Measurements from ENCODE around the gene HOXB9.

The HOXB9 gene

DNA sequence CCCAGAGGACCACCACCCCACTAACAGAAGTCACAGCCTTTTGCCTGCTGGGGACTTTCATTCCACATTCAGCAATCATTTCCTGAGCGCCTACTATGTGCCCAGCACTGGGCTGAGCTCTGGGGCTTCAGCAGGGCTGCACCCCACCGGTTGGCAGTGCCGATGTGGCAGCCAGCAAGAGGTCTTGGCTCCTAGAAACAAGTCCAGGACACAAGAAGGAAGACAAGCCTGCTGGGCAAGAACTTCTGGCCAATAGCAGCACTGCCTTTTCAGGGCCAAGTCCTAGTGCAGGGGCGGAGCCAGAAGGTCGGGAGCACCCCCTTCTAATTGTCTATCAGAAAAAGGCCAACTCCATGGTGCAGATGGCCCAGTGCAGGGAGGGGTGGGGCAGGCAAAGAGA lies 13.0 kb upstream of the HOXB9 start:
- DNase-seq (ENCODE audit: low spot score): no peak

DNA sequence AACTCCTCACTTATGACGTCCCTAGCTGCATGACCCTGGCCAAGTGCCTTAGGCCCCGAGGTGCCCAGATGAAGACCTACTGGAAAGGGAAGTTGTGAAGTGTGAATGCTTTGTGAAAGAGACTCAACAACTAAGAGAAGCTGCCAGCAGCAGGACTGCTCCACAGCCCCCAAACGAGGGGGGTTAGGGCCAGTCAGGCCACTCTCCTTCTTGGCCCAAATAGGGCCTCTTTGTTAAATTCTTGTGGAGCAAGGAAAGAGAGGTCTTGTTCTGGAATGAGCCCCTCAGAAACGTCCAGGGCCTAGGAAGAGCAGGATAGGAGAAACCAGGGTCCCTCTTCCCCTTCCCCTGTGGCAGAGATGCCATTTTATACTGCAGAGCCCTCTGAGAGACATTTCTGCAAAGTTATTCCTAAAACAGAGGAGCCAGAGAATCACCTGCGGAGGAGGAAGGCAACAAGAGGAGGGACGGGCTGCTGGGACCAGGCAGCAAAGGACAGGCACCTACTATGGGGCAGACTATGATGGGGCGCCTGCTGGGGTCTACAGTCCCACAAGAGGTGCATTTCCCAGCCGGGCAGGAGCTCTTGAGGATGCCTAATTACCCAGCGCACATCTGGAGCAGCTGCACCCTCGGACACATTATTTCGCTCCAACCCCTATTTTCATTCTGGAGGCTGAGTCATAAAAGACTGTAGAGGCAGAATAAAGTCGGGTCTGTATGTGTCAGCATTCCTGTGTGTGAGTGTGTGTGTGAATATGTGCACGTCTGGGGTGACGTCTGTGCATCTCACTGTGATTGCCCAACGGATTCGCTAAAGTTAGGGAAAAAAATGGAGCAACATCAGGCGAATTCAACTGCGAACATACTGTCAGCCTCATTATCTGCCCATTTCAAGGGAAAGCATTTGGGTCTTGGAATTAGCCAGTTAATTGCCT lies 11.4 kb upstream of the HOXB9 start:
- DNase-seq (ENCODE audit: low spot score): peak; percentile 90

DNA sequence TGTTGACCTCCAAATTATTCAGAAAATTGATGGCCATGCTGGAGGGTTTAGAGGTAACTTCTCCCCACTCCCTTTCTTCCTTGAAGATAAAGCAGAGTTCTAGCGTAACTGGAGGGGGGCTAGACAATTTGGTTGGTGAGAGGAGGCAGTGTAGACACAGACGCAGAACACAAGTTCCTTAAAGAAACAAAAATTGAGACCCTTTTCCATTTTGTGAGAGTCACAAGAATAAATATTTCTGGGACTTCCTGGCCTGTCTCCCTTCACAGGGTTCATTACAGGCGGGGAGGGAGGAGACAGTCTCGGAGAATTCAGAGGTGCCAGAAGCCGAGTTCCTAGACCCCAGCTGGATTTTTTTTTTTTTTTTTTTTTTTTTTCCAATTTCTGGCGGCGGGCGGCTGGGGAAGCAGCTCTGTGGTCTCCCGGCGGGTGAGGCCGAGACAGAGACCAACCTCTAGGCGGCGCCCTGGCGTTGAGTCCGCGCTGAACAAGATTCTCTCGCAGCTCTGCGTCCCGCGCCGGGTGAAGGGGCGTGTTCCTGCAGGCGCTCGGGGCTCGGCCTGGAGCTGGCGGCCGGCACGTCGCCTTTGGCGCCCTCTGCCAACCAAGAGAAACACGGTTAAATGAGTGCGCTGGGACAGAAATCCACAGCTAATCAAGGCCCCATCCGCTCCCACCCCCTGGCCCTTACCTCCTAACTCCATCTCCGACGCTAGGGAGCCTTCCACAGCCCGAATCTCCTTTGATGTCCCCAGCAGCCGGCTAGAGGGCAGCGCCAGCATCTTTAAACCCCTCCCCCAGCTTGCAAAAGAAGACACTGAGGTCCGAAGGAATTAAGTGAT lies 10.2 kb upstream of the HOXB9 start:
- peak; percentile 83 for DNase-seq (ENCODE audit: low spot score)

DNA sequence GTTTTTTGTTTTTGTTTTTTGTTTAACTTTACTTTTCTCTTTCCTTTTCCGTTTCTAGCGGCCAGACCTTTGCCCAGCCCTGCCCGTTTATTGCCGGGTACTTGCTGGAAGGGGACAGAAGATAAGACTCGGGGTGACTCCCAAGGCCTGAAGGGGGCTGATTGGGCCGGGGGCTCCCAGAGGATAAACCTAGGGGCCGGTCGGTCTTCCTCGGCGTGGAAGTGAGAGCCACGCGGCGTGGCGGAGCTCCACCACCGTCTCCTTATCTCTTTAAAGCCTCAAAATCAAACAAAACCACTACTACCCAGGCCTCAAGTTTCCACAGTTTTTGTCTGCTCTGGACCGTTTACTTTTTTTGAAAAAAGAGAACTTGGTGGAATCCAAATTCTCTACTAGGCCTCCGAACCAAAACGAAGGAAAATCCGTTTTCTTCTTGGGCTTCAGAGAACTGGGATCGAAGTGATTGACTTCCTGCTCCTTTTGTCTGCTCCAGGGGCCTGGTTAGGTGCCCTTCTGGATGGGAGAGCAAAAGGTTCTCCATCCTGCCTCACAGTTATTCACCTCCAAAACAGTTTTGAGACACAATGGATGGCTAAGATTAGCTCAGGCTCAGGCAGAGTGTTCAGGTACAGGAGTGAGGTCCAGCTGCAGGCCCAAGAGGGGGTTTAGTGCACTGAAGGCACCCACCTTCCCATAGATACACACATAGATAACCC lies 8.5 kb upstream of the HOXB9 start:
- no peak for DNase-seq (ENCODE audit: low spot score)

DNA sequence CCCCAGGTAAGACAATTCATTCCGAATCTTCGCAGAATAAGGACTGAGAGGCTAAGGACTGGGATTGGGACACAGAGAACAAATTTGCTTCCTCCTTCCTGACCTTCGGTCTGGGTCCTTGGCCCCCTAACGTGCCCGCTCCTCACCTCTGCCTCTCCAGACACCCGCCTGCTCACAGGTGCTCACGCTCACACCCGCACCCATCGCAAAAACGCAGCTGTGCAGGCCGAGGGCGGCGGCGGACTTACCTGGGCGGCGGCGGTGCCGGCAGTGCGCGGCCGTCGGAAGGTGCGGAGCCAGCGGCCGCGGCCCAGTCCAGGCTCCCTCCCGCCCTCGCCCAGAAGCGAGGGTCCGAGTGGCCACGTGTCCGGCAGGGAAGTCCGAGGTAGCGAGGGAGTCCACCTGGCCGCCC lies 7.1 kb upstream of the HOXB9 start:
- no peak for DNase-seq (ENCODE audit: low spot score)

DNA sequence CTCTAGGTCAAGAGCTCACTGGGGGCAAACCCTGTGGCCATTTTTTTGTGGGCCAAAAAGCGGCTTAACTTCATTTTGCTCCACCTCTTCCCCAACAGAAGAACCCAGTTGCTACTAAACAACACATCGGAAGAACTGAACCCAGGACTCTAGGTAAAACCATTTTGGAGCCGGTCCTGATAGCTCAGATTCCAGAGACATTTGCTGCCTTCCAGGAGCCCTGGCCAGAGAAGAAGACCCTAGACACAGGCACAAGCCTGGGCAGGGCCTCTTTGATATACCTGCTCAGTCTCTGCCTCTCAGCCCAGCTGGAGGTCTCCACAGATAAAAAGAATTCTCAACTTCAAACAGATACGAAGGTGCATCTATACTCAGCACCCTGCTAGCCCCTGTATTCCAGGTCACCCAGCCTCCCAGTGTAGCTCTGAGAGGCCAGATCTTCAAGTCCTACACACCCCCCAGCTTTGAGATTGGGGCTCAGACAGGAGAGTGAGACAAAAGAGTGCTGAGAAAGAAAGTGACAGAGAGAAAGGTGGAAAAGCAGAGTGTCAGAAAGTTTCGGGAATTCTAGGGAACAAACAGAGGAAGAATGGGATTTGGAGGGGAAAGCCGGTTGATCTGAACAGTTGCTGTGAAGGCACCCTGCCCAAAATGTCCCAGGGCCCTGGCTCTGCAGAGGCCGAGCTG lies 6.6 kb upstream of the HOXB9 start:
- DNase-seq (ENCODE audit: low spot score): no peak

DNA sequence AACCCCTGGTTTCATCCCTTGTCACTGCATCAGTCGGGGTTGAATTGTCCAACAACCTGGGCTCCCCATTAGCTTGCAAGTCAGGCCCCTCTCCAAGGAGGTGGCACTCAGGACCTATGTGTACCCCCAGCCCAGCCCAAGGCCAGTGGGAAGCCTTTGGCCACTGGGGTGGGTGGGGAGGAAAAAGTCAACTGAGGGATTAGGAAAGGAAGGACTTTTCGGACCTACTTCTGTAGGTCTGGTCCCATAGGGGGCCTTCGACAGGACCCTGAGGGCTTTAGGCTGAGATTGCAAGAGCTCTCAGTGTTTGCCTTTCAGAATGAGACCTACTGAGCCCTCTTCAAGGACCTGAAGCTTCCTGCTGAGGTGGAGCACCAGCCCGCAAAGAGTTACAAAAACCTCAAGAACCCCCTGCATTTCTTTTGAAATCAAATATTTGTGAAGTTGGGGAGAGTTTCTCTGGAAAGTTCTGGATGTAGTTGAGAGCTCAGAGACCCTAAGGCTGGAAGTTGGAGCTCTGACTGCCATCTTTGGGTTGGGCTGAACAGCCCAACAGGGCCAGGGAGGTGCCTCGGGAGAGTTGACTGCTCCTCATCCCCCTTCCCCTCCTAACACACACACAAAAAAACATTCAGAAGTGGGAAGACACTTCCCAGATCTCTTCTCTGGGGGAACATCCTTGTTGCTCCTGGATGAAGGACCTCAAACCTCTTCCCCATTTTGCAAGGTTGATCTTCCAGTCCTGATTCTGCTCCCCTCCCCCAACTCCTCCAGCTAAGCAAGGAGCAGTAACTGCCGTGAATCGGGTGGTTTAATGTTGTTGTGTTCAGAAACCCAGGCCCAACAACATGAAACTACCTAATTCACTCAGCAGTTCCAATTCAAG lies 5.8 kb upstream of the HOXB9 start:
- no peak for DNase-seq (ENCODE audit: low spot score)

DNA sequence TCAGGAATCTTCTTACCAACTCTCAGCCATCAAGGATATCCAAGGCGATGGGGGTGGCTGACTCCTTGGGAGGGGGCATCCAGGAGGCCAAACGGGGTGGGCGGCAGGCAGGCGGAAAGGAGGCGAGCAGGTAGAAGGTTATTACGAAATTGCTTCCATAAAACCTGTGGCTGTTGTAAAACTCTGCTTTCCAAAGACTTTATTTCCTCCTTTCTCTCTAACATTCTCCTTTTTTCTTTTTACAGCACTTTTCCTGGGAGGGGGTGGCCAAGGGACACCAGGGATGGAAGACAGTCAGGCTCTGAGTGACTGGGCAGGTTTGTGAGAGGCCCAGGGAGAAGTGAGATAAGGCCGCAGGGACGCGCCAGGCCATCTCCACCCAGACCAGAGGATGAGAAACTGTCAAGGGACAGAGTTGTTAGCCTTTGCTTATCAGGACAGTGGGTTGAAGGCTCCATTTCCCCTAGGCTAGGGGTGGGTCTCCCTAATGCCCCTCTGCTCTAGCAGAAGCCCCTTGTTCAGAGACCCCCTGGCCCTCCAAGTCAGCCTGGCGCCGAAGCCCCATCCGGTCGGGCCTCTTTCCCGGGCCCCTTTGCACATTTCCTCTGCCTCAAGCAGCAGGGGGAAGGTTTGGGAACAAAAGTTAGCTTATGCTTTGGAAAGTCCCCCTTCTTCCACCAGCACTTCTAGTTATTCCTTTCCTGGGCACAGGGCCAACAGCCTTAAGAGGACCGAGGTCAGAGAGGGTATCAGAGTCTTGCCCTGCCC lies 5.0 kb upstream of the HOXB9 start:
- no peak for DNase-seq (ENCODE audit: low spot score)

DNA sequence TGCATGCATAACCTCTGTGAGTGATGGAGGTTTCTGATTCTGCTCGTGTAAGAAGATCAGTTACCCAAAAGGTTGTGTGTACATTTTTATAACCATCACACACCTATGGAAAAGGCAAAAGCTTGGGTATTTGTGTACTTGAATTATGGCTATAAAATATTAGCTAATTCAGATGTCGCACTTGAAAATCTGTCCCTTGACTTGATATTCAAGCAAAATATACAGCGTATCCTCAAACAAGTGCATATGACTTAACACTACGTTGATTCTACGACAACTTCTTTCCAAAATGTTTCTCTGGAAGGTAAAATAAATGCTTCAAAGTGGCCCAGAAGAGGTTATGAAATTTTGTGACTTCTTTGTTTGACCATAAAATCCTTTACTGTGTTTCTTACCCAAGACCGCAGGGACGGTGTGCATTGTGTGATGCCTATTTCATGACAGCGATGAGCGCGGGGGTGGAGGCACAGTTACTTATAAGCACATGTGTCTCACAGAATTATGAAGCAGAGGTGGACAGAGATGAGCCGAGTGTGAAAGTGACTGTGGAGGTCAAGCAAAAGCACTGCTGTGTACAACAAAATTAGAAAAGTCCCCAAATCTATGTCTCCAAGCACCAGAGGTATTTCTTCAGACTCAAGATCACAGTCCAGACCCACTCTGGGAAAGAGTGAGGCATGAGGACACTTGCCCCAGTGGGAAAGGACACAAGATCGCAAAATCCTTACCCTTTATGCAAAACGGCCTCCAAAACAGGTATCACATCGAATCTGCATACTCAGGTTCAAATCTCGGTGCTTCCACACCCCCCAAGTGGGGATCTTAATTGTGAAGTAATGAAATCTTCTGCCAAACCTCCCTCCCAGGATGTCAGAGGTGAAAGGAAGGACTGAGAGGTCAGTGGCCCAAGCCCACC lies 4.1 kb upstream of the HOXB9 start:
- DNase-seq (ENCODE audit: low spot score): no peak

DNA sequence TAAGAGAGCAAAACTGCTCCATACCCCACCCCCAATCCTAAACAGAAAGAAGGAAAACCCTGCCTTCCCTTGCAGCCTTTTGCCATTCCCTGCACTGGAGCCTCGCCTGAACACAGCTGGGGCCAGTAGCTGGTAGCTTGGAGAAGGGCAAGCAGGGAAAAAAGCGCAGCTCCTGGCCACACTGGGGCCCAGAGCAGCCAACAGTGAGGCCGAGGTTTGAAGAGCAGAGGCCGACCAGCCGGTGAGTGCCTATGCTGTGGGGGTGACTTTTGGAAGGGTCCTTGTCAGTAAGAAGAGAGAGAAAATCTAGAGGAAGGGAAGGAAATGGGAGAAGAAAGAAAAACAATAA lies 3.2 kb upstream of the HOXB9 start:
- no peak for DNase-seq (ENCODE audit: low spot score)

DNA sequence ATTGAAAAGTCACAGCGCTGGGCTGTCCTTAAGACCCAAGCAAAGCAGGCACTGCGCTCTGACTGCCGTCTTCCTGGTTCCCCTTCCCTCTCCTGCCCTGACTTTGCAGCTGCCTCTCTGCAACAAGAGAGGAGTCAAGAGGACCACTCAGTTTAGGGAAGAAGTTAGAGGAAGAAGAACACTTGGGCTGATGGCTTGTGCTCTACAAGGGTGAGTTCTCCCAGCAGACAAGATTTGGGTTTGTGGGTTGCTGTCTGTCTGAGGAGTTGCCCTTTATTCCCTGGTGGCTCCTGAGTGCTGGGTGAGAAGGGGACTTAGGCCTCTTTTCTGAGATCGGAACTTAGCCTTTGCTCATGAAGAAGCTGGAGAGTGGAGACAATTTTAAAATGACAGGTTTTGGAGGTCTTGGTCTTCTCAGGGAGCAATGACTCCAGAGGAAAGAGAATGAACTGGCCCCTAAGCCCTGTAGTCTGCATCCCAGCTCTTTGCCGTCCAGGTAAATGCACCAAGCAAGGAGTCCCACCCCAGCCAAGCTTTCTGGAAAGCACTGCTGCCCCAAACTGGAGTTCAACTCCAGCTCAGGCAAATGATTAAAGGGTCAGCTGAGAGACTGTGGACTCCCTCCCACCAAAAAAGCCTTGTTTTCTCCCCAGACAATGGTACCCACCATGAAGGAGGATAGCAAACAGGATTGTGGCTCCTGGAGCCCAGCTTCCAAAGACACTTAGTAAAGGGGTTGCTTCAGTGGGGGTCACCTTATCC lies 2.7 kb upstream of the HOXB9 start:
- DNase-seq (ENCODE audit: low spot score): no peak

DNA sequence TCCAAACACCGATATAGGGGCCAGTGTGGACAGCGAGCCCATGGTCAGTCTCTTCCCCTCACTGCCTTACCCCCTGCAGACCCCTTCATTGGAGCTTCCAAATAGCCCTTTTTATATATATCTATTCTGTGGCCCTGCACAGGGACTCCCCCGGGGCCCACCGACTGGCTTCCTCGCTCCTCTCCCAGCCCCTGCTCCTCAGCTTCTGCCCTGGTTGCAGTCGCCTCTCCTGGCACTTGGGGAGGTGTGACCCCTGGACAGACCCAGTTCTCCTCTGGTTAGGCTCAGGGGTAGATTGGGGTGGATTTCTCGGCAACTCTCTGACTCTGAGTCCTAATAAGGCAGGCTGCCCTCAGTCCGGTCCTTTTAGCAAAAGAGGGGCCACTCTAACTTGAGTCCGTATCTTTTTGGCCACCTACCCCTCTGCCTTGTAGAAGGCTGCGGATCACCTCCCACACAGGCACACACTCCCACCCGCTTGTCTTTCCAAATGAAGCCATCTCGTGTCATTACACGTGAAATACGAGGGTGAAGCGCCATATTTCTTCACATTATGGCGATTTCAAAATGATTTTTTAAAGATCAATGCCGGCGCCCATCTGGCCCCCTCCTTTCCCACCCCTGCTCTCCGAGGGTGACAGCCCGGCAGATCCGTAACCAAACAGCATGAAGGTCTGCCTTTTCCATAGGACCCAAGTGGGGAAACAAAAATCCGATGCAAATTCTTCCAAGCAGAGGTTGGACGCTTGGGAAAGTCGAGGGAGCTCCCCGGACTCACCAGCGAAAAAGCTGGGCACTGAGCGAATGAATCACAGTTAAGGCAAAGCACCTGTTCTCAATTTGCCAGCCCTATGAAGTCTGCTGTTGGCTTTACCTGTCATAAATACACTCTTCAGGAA lies 1.7 kb upstream of the HOXB9 start:
- no peak for DNase-seq (ENCODE audit: low spot score)

DNA sequence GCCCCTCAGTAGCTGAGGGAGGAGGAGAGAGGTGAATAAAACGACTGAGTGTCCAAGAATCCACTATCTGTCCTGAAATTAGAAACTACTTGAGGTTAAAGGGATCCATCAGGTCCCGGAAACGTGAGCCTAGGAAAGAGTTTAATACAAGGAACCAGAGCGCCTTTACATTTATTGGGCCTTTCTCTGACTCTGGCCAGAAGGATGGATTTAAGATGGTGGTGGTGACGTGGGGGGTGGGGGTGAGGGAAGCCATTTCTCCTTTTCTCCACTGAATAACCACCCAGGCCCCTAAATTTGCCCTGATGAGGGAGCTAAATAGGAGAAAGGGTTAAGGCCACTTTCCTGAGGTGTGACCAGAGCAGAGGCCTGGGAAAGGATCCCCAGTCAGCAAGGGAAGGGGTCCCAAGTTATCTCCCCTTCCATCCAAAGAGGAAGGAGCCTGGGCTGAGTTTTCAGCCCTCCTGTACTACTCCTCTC lies 1.0 kb upstream of the HOXB9 start:
- no peak for DNase-seq (ENCODE audit: low spot score)

DNA sequence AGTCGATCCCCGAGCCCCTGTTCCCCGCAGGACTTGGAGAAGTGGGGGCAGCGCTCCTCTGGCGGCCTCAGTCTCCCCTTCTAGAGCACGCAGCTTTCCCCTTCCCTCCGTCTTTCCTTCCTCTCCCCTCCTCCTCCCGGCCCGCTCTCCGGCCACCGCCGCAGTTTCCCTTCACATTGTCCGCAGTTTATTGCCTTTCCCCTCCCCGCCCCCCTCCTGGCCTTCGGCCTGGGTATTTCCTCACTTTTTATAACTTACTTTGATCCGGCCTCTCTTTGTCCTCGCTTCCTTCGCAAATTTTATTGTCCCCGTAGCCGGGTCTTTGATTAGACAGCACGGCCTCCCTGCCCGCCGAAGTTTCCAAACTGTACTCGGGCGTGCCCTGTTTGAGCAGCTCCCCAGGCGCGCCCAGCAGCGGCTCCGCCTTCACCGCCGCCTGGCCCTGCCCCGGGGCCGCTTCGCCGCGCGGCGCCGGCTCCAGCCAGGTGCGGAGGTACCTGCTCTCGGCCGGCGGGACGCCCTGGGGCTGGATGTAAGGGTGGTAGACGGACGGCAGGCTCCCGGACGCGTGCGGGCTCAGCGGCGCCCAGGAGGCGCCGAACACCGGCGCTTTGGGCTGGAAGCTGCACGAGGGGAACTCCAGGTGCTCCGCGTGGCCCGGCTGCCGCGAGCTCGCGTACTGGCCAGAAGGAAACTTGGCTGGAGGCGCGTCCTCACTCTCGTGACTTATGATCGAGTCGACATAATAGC lies 488 bp downstream of the HOXB9 start:
- peak; percentile 69 for DNase-seq (ENCODE audit: low spot score)

DNA sequence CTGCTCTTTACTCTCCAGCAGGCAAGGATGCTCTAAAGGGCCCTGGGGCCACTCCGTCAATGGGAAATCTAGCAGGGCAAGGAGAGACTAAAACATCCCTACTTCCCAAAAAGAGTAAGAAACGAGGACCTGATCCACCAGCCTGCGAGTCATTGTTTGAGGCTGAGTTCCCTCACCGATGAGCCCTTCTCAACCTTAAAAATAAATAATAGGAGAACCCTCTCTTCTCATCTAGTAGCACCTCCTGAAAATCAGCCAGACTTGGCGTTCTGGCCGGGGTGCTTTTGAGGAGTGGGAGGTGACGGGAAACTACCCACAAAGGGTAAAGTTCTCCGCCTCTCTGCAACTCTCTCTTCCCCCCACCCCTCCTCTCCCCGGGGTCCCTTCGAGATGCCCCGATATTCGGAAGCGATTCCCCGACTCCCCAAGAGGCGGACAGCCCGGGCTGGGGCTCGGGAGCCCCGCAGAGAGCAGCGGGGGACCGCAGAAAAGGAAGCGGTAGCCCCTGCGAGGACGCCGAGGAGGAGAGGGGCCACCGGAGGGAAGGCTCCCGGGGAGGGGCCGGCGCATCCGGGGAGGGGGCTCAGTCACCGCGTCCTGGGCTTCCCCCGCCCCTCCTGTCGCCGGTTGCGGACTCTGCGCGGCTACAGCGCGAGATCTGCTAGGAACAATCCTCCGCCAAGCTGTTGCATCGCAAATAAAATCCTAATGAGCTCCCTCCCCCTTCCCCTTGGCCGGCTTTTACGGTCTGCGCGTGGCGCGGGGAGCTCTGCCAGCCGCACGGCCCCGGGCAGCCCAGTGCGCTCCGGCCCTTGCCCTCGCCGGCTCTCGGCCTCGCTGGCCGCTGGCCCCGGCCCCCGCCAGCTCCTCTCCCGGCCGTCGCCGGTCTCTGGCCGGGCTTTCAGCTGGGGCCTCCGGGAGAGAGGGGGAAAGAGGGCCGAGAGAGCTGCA lies 1.3 kb downstream of the HOXB9 start:
- peak; percentile 63 for DNase-seq (ENCODE audit: low spot score)

All from AG20443 (cell line).